ENCODE results near the gene CXCL11. TPM values are rescaled to one million over a fixed set of nuclear protein-coding genes. Genes with fewer than 3 reads are reported as not detected.
A peak's percentile ranks its signal among the peaks of the same experiment; 100 is the strongest.

The CXCL11 gene
- total RNA-seq, 1 experiment from 2014 or later = not detected

DNA sequence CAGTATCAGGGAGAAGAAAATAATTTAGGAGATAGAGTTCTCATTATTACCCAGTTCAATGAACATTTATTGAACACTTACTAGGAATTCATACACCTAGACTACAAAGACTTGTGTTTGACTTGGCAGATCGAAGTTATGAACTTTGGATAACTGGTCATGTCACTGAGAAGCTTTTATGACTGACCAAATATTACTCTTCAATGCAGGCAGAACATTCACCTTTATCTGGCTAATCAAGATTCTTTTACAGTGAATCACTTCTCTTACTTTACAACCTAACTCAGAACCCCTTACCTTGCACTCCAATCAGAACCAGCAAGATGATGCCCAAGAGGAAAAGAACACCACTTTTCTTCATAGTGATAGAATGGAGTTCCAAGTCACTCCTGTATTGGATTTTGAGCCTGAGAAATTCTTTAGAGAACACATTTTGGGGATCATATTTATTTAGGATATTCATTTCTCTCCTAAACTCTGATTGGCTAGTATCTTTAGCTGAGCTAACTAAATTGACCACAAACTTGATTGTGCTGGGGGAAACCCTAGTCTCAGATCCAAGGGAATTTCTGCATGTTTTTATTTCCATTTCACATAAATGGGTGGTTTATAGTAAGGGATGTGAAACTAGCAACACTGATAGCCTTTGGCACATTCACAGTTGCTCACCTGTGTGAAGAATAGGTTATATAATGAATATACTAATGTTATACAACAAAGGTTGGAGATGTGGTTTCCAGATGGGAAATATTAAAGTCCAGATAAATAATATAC is 28.6 kb downstream of the CXCL11 start, which contains the start of gene CXCL9:
Gene CXCL9 (minus strand): TSS at position 421 of the 774 bp plus-strand sequence. CDS start 60 bp downstream, at position 361.
- Histone ChIP-seq H3K4me2 (peak within 1 kb of the TSS; percentile 56), H3K79me2 (ENCODE audit: low read depth) (no peaks in the 10 kb centered on the region), H3F3A (ENCODE audit: insufficient read depth, low read depth) (peaks cover 11% of the 10 kb centered on the region; the same call in 1 of the 2 replicates), H3K36me3 (ENCODE audit: low read depth) (no peaks in the 10 kb centered on the region), H3K27me3 (ENCODE audit: insufficient read depth, low read depth) (no peaks in the 10 kb centered on the region), H3K27ac (peak within 1 kb of the TSS; percentile 55), H3K4me1 (replicated peaks; ENCODE audit: insufficient read depth) (peaks cover 17% of the 10 kb centered on the region), H4K20me1 (ENCODE audit: insufficient read depth) (no peaks in the 10 kb centered on the region), H3K9me3 (ENCODE audit: insufficient read depth, low read depth) (no peaks in the 10 kb centered on the region), H3K4me3 (no peak within 1 kb of the TSS), H3K9me2 (ENCODE audit: insufficient read depth) (no peaks in the 10 kb centered on the region), H2AFZ (no peak within 1 kb of the TSS)
- TF ChIP-seq, protein P1, sequence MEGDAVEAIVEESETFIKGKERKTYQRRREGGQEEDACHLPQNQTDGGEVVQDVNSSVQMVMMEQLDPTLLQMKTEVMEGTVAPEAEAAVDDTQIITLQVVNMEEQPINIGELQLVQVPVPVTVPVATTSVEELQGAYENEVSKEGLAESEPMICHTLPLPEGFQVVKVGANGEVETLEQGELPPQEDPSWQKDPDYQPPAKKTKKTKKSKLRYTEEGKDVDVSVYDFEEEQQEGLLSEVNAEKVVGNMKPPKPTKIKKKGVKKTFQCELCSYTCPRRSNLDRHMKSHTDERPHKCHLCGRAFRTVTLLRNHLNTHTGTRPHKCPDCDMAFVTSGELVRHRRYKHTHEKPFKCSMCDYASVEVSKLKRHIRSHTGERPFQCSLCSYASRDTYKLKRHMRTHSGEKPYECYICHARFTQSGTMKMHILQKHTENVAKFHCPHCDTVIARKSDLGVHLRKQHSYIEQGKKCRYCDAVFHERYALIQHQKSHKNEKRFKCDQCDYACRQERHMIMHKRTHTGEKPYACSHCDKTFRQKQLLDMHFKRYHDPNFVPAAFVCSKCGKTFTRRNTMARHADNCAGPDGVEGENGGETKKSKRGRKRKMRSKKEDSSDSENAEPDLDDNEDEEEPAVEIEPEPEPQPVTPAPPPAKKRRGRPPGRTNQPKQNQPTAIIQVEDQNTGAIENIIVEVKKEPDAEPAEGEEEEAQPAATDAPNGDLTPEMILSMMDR (conservative IDR thresholded peaks at IDR 0.05) = no peak
- TF ChIP-seq EZH2 (IDR thresholded peaks at IDR 0.05; ENCODE audit: low read depth) = no peak
- POLR2A ChIA-PET (ENCODE audit: unreplicated experiment) = interaction anchor here (0.6 kb wide), 2 partner anchors 335 to 1040 kb away, joined by 5 to 6 read pairs; no protein-coding TSS in a partner anchor
- BruUV-seq (replicated peaks) = no TSS peak
- CTCF ChIA-PET = no interaction called here
- intact Hi-C loops (cut with micrococcal nuclease; ENCODE audit: unreplicated experiment) = no loop called here
- peak in 1 of 2 experiments; percentile 87 for DNase-seq

DNA sequence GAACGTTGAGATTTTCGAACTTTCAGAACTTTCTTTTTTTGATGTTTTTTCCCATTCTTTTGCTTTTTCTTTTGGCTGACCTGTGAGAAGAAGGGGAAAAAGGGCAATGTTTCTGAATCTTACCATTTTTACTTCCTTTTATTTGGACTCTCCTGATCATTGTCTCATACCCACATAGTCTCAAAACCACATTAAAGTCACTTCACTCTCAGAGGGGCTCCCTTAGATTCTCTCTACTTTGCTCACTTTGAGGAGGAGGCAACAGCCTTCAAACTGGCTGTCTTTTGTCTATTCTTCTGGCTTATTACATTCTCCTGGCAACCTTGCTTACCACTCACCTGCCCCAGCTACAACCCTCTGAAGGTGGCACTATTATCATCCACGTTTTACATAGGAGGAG is 32.2 kb downstream of the CXCL11 start:
- H3K4me3 ChIP-seq = no peak overlapping the region
- BruUV-seq (replicated peaks) = no TSS peak
- DNase-seq = no peak
- no peaks in the 10 kb centered on the region for H3K9me2 ChIP-seq (ENCODE audit: insufficient read depth)
- no peaks in the 10 kb centered on the region for H3K27me3 ChIP-seq (ENCODE audit: insufficient read depth, low read depth)
- no peak overlapping the region for H3K4me2 ChIP-seq
- H3K4me1 ChIP-seq (replicated peaks; ENCODE audit: insufficient read depth) = peaks cover 21% of the 10 kb centered on the region
- H4K20me1 ChIP-seq (ENCODE audit: insufficient read depth) = no peaks in the 10 kb centered on the region
- H3K27ac ChIP-seq = no peak overlapping the region
- H2AFZ ChIP-seq = no peak overlapping the region
- no peaks in the 10 kb centered on the region for H3K36me3 ChIP-seq (ENCODE audit: low read depth)
- H3K9me3 ChIP-seq (ENCODE audit: insufficient read depth, low read depth) = no peaks in the 10 kb centered on the region
- H3F3A ChIP-seq (ENCODE audit: insufficient read depth, low read depth) = peaks cover 11% of the 10 kb centered on the region; the same call in 1 of the 2 replicates
- ChIA-PET CTCF (no interaction called here), POLR2A (ENCODE audit: unreplicated experiment) (no interaction called here)
- no peaks in the 10 kb centered on the region for H3K79me2 ChIP-seq (ENCODE audit: low read depth)
- intact Hi-C loops (cut with micrococcal nuclease; ENCODE audit: unreplicated experiment) = no loop called here
- TF ChIP-seq EZH2 (IDR thresholded peaks at IDR 0.05; ENCODE audit: low read depth) = no peak
- TF ChIP-seq, protein P1 (conservative IDR thresholded peaks at IDR 0.05) = no peak

DNA sequence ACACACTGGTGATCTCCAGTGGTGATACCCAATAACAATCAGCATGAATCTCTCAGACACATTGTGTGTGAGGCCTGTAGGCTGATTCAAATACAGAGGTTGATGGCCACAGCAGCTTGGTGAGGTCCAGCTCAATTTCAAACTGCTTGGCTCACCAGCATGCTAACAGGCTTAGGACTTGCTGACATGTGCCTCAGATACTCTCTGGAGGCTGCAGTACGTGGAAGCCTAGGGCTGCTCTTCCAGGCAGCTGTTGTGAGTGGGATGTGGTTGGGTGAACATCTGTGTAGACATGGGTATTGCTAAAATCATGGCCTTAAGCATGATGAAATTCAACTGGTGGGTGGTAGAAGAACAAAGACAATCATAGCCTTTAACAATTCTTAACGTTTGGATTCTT is 32.8 kb downstream of the CXCL11 start:
- BruUV-seq (replicated peaks) = no TSS peak
- intact Hi-C loops (cut with micrococcal nuclease; ENCODE audit: unreplicated experiment) = no loop called here
- Histone ChIP-seq H4K20me1 (ENCODE audit: insufficient read depth) (no peaks in the 10 kb centered on the region), H3K4me2 (no peak overlapping the region), H3K36me3 (ENCODE audit: low read depth) (no peaks in the 10 kb centered on the region), H3K4me3 (no peak overlapping the region), H3K4me1 (replicated peaks; ENCODE audit: insufficient read depth) (peaks cover 21% of the 10 kb centered on the region), H3K9me3 (ENCODE audit: insufficient read depth, low read depth) (no peaks in the 10 kb centered on the region), H3K27ac (no peak overlapping the region), H3K27me3 (ENCODE audit: insufficient read depth, low read depth) (no peaks in the 10 kb centered on the region), H2AFZ (no peak overlapping the region), H3K9me2 (ENCODE audit: insufficient read depth) (no peaks in the 10 kb centered on the region), H3K79me2 (ENCODE audit: low read depth) (no peaks in the 10 kb centered on the region), H3F3A (ENCODE audit: insufficient read depth, low read depth) (peaks cover 11% of the 10 kb centered on the region; the same call in 1 of the 2 replicates)
- CTCF ChIA-PET = no interaction called here
- TF ChIP-seq, protein P1 (conservative IDR thresholded peaks at IDR 0.05) = no peak
- no peak for TF ChIP-seq EZH2 (IDR thresholded peaks at IDR 0.05; ENCODE audit: low read depth)
- DNase-seq = no peak
- POLR2A ChIA-PET (ENCODE audit: unreplicated experiment) = no interaction called here
